Prostate gland (tissue), 2 donors: Measurements from ENCODE around the gene CRMP1.

Experiments
- POLR2A ChIP-seq: fragments of 450-650 bp; IDR thresholded peaks from one replicate; pipeline ENCODE4 v1.6.1; 2016; ENCODE audit warnings: antibody characterized with exemption, mild to moderate bottlenecking
- POLR2AphosphoS5 ChIP-seq: sonication (generic); formaldehyde crosslinking; IDR thresholded peaks from one replicate; pipeline ENCODE4 v1.6.1; 2017; ENCODE audit warnings: antibody characterized with exemption
- TF ChIP-seq, protein P1 (sequence below), 4 experiments: fragments of 200-600 bp in 2 of 4; fragments of 450-650 bp in 2 of 4; sonication (generic) in 2 of 4; IDR thresholded peaks; 1 replicate in 3 of 4; 2 replicates in 1 of 4; pipeline ENCODE4 v1.5.1; 2016 to 2019; ENCODE audit warnings: antibody characterized with exemption in 4 of 4, mild to moderate bottlenecking in 2 of 4, moderate library complexity in 2 of 4

DNA sequence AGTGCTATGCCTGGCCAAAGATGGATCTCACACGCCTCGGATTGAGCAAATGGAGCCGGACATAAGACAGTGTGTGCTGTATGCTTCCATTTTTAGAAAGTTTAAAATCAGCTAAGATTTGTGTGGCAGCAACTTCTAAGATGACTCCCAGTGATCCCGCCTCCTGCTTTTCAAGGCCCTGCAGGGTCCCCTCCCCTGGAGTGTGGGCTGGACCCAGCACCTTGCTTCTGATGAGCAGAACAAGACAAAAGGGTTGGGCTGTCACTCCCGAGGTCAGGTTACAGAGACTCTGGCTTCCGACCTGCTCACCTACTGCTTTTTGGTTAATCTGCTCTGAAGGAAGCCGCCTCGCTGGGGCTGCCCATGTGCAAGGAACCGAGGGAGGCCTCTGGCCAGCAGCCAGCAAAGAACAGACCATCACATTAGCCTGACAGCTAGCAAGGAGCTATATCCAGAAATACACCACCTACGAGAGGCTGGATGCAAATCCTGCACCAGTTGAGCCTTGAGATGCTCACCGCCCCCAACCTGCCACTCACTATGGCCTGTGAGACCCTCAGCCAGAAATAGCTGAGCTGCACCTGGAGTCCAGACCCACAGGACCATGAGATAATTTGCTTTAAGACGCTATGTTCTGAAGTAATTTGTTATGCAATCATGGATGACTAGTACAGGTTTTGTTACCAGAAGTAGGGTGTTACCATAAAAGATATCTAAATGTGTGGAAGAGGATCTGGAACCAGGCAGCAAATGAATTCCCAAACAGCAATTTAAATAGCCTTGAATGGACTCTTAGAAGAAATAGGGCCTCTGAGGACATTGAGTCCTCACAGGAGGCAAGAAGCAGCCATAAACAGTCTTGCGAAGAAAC lies 47.6 kb downstream of the CRMP1 start:
- TF ChIP-seq, protein P1, sequence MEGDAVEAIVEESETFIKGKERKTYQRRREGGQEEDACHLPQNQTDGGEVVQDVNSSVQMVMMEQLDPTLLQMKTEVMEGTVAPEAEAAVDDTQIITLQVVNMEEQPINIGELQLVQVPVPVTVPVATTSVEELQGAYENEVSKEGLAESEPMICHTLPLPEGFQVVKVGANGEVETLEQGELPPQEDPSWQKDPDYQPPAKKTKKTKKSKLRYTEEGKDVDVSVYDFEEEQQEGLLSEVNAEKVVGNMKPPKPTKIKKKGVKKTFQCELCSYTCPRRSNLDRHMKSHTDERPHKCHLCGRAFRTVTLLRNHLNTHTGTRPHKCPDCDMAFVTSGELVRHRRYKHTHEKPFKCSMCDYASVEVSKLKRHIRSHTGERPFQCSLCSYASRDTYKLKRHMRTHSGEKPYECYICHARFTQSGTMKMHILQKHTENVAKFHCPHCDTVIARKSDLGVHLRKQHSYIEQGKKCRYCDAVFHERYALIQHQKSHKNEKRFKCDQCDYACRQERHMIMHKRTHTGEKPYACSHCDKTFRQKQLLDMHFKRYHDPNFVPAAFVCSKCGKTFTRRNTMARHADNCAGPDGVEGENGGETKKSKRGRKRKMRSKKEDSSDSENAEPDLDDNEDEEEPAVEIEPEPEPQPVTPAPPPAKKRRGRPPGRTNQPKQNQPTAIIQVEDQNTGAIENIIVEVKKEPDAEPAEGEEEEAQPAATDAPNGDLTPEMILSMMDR (IDR thresholded peaks at IDR 0.05) = no peak
- TF ChIP-seq POLR2A = no peak
- no peak for TF ChIP-seq POLR2AphosphoS5
